Stimulated activated CD4-positive, alpha-beta T cell treated with anti-CD3 and anti-CD28 coated beads, Interleukin-1b, Interleukin-23, amount 100 ng/mL, for 24 hours (primary cell): ENCODE data around the gene ENO2.

ENCODE experiments used
- DNase-seq, 4 experiments: peaks; one replicate each; pipeline ENCODE4 v3.0.0-alpha.2; 2020; ENCODE audit warnings: low read depth in 4 of 4, low spot score in 1 of 4

ENO2 gene

GRCh38 chr12:6932766-6933165 is 18.4 kb downstream of the ENO2 start:
- no peak for DNase-seq

GRCh38 chr12:6934110-6934509 is 19.7 kb downstream of the ENO2 start:
- DNase-seq = no peak

GRCh38 chr12:6935371-6936193 is 21.2 kb downstream of the ENO2 start:
- DNase-seq = no peak

DNA sequence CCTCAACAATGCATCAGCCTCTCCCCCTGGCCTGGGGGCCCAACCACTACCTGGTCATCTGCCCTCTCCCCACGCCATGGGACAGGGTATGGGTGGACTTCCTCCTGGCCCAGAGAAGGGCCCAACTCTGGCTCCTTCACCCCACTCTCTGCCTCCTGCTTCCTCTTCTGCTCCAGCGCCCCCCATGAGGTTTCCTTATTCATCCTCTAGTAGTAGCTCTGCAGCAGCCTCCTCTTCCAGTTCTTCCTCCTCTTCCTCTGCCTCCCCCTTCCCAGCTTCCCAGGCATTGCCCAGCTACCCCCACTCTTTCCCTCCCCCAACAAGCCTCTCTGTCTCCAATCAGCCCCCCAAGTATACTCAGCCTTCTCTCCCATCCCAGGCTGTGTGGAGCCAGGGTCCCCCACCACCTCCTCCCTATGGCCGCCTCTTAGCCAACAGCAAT is 21.8 kb downstream of the ENO2 start:
- no peak for DNase-seq

- DNase-seq = peak in 2 of 4 experiments; percentile 50 to 58
Measured at GRCh38 chr12:6936636-6937480, 22.5 kb downstream of the ENO2 start.

GRCh38 chr12:6937481-6938352 is 23.3 kb downstream of the ENO2 start:
- peak in 3 of 4 experiments; percentile 83 to 90 (median 87) for DNase-seq

DNA sequence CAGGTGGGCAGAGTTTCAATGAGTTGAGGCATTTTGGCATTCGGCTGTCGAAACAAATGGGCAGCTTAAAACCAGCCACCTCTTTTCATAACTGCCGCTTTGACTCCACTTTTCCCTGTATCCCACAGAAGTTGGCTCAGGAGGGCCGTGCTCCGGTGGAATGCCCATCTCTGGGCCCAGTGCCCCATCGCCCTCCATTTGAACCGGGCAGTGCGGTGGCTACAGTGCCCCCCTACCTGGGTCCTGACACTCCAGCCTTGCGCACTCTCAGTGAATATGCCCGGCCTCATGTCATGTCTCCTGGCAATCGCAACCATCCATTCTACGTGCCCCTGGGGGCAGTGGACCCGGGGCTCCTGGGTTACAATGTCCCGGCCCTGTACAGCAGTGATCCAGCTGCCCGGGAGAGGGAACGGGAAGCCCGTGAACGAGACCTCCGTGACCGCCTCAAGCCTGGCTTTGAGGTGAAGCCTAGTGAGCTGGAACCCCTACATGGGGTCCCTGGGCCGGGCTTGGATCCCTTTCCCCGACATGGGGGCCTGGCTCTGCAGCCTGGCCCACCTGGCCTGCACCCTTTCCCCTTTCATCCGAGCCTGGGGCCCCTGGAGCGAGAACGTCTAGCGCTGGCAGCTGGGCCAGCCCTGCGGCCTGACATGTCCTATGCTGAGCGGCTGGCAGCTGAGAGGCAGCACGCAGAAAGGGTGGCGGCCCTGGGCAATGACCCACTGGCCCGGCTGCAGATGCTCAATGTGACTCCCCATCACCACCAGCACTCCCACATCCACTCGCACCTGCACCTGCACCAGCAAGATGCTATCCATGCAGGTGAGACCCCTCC is 24.2 kb downstream of the ENO2 start:
- DNase-seq = no peak

GRCh38 chr12:6939191-6939540 is 24.8 kb downstream of the ENO2 start:
- no peak for DNase-seq

GRCh38 chr12:6941267-6941666 is 26.9 kb downstream of the ENO2 start:
- DNase-seq = no peak

- no peak for DNase-seq
Measured at GRCh38 chr12:6941782-6942181, 27.4 kb downstream of the ENO2 start.

DNA sequence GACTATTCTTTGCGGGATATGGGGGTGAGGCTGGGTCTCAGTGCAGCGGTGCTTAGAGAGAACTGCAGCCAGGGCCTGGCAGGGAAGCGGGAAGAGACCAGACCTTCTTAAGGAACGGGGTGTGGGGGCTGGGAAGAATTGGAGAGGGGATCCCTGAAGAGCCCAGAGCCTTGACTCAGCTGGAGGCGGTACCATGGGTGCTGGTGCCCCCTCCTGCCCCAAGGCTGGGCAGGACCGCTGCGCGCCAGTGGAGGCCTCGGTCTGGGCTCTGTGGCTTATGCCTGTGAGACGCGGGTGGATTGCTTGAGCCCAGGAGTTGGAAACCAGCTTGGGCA is 27.9 kb downstream of the ENO2 start:
- no peak for DNase-seq

- peak in 3 of 4 experiments; percentile 60 to 72 (median 63) for DNase-seq
Measured at GRCh38 chr12:6943389-6943721, 29.0 kb downstream of the ENO2 start.

GRCh38 chr12:6943722-6944380 is 29.5 kb downstream of the ENO2 start, which contains the start of the genes C12orf57 and RNU7-1:
Gene C12orf57 (plus strand): TSS chr12:6944022. CDS start chr12:6944122, 100 bp downstream.
Gene RNU7-1 (plus strand): TSS chr12:6943816.
- DNase-seq = peak in 3 of 4 experiments; percentile 65 to 71 (median 71)

DNA sequence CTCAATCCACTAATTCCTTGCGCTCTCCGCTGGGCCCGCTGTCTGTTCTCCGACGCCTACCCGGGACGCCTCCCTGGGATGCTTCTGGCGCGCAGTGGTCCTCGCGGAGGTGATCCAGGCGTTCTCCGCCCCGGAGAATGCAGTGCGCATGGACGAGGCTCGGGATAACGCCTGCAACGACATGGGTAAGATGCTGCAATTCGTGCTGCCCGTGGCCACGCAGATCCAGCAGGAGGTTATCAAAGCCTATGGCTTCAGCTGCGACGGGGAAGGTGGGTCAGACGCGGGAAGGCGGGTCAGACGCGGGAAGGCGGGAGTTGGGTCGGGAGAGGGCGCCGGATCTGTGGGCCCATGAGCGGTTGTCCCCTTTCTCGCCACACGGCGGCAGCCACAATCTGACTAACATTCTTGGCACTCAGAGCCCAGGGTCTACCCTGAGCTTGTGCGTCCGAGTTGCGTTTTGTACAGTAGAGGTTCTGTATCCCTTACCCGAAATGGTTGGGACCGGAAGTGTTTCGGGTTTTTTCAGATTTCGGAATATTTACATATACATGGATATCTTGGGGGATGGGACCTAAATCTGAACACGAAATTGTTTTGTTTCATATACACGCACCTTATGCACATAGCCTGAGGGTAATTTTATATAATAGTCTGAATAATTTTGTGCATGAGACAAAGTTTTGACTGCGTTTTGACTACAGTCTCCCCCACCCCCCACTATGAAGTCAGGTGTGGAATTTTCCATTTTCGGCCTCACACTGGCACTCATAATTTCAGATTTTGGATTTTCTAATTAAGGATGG is 30.2 kb downstream of the ENO2 start:
- DNase-seq = peak in 3 of 4 experiments; percentile 70 to 89 (median 79)

DNA sequence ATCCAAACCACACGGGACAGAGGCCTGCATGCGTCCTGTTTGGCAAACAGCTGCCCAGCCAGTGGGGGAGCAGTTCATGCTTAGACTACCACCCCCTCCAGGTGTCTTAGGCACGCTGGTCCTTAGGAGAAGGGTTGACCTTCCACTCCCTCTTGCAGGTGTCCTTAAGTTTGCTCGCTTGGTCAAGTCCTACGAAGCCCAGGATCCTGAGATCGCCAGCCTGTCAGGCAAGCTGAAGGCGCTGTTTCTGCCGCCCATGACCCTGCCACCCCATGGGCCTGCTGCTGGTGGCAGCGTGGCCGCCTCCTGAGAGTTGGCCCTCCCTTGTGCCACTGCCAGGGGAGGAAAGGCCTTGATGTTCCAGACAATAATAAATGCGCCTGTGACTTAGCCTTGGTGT is 31.2 kb downstream of the ENO2 start:
- DNase-seq = no peak

DNA sequence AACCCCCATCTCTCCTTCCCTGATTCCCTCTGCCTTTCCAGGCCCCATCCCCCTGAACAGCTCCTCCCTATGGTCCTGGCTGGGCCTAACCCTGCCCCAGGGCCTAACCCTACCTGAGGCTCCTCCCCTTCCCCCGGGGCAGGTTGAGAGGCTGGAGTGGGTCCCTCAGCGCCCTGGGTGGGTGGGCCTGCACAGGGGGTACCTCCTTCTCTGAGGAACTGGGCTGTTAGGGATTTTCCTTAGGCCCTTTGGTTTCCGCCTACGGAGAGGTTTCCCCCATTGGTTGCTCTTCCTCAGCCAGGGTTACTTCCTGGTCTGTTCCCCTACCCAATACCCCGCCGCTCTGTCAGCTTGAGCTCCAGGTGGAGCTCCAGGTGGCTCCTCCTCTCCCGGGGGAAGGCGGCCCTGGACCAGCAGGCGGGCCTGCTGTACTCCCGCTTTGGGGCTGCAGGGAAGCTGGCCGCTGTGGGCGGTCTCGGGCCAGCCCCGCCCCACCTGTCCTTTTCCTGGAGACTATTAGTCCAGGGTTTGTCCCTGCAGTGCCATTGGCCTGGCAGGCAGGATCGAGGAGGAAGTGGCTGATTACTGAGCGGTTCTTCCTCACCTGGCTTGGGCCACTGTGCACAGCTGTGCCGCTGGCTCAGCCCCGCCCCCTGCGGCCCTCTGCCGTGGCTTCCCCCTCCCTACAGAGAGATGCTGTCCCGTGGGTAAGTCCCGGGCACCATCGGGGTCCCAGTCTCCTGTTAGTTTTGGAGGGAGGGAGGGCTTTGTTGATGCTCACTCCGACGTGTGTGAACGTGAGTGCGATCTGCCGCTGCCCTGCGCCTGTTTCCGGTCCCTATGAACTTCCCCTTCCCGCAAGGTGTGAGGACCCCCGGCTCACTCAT is 31.9 kb downstream of the ENO2 start:
- DNase-seq = peak in 1 of 4 experiments; percentile 60

DNA sequence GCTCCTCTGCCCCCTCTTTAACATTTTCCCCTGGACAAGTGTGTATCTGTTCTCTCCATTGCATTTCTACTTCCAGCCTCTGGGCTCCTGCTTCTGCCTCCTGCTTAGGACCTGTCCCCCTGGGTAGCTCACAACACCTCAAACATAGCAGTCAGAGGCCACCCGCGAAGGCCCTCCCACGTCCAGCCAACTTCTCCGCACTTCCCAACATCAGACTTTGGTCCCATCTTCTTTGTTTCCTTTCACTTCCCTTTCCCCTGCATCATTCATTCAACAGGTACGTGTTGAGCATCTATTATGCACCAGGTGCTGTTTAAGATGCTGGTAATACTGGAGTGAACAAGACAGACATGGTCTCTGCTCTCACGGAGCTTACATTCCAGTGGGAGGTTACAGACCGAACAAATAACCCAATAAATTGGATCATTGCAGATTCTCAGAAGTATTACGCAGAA is 32.6 kb downstream of the ENO2 start:
- DNase-seq = no peak

- DNase-seq = no peak
Measured at GRCh38 chr12:6947615-6948014, 33.2 kb downstream of the ENO2 start.
